ENCODE data around the gene SRSF9. TPM values are rescaled to one million over a fixed set of nuclear protein-coding genes. Genes with fewer than 3 reads are reported as not detected.

Gene SRSF9
- total RNA-seq, 2 experiments from 2014 or later: 140 to 209 TPM

Other genes starting within 250 kb of the SRSF9 start
- 100 to 1,000 TPM in 1 of 2 experiments, 10 to 100 TPM in 1; 74.5 to 104 TPM for gene PXN, start 204.0 kb downstream of the SRSF9 start, total RNA-seq
- gene RNU4-2, start 177.8 kb downstream of the SRSF9 start, total RNA-seq: 1,000 to 10,000 TPM in 1 of 2 experiments, 100 to 1,000 TPM in 1; 385 to 1,689 TPM
- 1,000 to 10,000 TPM in 1 of 2 experiments, 100 to 1,000 TPM in 1; 323 to 1,150 TPM for gene RNU4-1, start 176.5 kb downstream of the SRSF9 start, total RNA-seq
- 1 to 10 TPM; 2.2 to 4.0 TPM for gene SIRT4, start 167.4 kb downstream of the SRSF9 start, total RNA-seq
- under 1 TPM in 1 of 2 experiments, not detected in 1; 0.51 TPM for gene PLA2G1B, start 142.0 kb downstream of the SRSF9 start, total RNA-seq
- gene MSI1, start 100.6 kb downstream of the SRSF9 start, total RNA-seq: 1 to 10 TPM in 1 of 2 experiments, under 1 TPM in 1; 0.96 to 1.3 TPM
- 100 to 1,000 TPM; 424 to 495 TPM for gene COX6A1, start 31.6 kb downstream of the SRSF9 start, total RNA-seq
- 10 to 100 TPM; 20.9 to 36.0 TPM for gene TRIAP1, start 23.4 kb downstream of the SRSF9 start, total RNA-seq
- 10 to 100 TPM; 26.3 to 36.3 TPM for gene GATC, start 23.3 kb downstream of the SRSF9 start, total RNA-seq
- 100 to 1,000 TPM; 166 to 169 TPM for gene DYNLL1, start 26.4 kb upstream of the SRSF9 start, total RNA-seq
- gene COQ5, start 59.4 kb upstream of the SRSF9 start, total RNA-seq: 10 to 100 TPM; 31.3 to 32.6 TPM
- gene RNF10, start 64.6 kb upstream of the SRSF9 start, total RNA-seq: 100 to 1,000 TPM; 177 to 184 TPM
- gene POP5, start 111.7 kb upstream of the SRSF9 start, total RNA-seq: 10 to 100 TPM; 44.8 to 52.6 TPM
- under 1 TPM; 0.73 to 0.90 TPM for gene CABP1, start 170.9 kb upstream of the SRSF9 start, total RNA-seq
- 10 to 100 TPM; 70.6 to 89.5 TPM for gene MLEC, start 217.4 kb upstream of the SRSF9 start, total RNA-seq
- gene UNC119B, start 240.7 kb upstream of the SRSF9 start, total RNA-seq: 10 to 100 TPM; 20.1 to 26.6 TPM